HG03064 (cell line): ENCODE data around the gene RBX1.
"Not testable (repeated sequence)": the region's sequence is repeated elsewhere in the genome, so short reads cannot be mapped to it uniquely, and the experiment has no call there.

Experiments used
- ATAC-seq: cut with Tn5 transposase; IDR thresholded peaks from one replicate; pipeline ENCODE4 v1.9.1; 2021; ENCODE audit warnings: low read depth; ENCODE audit not compliant: unreplicated experiment

The RBX1 gene

DNA sequence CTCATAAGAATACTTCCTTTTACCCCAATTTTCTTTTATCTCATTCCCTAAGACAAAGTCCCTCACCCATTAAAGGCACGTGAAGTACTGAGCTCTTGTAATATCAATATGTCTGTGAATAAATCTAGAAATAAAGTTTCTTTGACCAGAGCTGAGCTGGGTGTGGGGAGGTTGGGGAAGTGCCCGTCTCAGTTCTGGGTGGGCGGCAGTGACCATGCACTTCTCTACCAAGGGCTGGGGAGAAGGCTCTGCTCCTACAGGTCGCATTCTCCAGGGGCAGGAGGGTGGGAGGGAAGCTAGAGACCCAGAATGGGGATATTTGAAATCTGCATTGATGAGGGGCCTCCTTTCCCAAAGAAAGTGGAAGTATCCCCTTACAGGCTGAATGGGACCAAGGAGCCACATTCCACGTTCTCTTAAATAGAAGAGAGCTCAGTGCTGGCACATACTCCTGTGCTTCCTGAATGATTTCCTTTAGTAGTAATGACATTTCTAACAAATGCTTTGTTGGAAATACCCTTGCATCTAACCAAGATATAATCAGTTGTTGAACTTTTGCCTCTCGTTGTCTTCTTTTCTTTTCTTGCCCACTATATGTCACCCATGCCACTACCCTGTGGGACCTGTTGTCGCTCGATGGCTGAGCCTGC, 16.1 kb downstream of the RBX1 start:
- no peak for ATAC-seq

DNA sequence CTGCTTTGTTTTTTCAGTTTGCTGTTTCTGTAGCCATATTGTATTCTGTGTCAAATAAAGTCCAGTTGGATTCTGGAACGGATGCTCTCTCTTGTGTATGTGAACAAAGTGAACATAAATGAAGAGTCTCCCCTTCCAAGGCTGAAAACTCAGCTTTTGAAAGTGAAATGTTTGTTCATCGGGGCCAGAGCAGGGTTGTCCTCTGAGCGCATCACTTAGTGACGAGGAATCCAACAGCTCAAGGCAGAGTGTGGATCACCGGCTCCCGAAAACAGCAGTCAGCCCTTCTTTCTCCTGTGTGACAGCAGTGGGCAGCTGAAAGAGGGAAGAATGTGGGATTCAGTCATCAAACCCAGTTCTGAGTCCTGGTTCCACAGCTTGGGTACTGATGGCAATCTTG, 21.4 kb downstream of the RBX1 start:
- ATAC-seq, result no peak

DNA sequence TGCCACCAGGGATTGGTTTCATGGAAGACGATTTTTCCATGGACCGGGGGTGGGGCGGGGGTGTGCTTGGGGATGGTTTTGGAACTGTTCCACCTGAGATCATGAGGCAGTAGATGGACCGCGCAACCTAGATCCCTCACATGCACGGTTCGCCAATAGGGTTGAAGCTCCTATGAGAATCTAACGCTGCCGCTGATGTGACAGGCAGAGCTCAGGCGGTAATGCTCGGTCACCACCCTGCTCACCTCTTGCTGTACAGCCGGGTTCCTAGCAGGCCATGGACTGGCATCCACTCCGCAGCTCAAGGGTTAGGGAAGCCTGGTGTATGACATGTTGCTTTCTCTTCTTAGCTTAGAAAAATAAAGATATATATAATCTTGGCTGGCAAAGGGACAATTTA, 22.0 kb downstream of the RBX1 start:
- ATAC-seq, result no peak

DNA sequence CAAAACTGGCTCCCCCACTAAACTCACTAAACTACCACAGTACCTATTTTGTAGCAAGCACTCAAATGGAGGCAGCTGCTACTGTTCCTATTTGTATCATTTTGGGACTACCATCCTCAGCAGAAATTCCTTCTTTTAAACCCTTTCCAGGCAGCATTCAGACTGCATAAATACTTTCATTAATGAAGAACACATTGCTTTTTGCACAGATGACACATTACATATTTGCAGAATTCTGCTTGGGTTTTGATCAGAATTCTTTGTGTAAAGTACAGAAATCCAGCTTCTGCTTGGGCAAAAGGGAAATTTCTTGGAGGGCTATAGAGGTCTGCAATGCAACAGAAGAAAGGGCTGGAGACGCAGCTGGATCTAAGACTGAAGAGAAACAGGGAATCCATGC, 24.2 kb downstream of the RBX1 start:
- no peak for ATAC-seq

DNA sequence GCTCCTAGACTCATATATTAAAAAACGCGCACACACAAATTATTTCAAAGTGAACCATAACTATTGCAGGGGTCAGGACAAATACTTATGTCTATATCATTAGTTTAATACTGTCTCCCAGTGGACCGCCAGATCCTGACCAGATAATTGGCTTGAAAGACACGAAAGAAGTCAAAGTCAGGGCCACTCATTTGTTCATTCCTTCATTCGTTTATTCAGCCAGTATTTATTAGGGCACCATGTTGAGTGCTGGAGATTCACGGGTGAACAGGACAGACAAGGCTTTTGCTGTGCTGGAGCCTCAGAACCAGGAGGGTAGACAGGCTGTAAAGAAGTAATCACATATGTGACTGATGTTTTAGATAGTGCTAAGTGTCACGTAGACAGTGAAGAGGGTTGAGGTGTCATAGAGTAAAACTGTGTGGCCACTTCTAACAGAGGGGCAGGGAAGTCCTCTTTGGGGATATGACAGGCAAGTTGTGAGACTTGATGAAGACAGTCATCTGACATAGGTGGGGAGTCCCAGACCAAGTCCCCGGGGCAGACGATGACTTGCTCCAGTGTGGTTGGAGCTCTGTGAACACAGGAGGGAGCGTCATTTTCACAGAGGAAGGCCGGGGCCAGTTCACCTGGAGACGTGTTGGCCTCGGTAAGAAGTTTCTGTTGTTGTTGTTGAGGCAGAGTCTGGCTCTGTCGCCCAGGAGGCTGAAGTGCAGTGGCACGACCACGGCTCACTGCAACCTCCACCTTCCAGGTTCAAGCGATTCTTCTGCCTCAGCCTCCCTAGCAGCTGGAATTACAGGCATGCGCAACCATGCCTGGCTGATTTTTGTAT, 25.9 kb downstream of the RBX1 start:
- no peak for ATAC-seq

- ATAC-seq, result no peak
Measured at GRCh38 chr22:40979198-40979597, 28.0 kb downstream of the RBX1 start.

DNA sequence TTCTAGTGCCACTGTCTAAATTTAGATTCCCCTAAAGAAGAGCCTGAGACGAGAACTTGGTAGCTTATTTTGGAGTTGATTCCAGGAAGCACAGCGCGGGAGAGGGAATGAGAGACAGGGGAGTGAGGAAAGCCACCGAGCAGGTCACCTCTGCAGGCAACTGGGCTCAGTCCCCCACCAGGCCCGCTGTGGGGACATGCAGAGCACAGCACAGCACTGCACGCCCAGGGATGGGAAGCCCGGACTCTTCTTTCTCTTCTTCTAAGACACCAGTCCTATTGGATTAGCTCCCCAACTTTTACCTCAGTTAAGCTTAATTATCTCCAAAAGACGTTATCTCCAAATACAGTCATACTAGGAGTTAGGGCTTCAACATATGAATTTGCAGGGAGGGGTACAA, 28.7 kb downstream of the RBX1 start:
- ATAC-seq, result no peak

DNA sequence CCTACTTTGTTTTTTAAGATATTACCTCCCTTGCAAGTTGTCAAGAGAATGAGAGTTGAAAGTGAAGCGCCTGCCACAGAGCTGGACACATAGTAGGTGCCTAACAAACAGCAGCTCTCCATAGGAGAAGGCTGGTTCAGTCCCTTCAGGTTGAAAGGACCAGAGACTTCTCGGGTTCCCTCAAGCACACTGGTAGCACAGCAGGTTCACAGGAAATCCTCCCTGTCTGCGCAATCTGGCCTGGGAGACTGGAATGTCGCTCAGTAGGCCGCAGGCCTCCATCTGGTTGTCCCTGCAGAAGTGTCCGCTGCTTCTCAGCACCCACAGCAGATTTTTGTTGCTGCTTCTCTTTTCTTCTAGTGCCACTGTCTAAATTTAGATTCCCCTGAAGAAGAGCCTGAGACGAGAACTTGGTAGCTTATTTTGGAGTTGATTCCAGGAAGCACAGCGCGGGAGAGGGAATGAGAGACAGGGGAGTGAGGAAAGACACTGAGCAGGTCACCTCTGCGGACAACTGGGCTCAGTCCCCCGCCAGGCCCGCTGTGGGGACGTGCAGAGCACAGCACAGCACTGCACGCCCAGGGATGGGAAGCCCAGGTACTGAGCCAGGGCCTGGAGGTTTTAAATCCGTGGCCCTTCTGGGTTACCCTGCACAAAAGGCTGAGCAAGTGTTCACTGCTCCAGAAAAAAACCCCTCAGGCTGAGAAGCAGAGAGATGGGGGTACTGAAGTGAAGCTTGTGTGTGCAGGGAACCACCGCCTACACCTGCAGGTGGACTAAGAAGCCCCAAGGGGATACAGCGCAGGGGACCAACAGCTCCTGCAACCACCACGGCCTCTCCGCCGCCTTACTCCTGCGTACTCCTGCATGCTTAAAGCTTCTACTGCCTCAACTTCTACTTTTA, 31.6 kb downstream of the RBX1 start:
- ATAC-seq, result no peak

- no peak for ATAC-seq
Measured at GRCh38 chr22:40991298-40991697, 40.1 kb downstream of the RBX1 start.

DNA sequence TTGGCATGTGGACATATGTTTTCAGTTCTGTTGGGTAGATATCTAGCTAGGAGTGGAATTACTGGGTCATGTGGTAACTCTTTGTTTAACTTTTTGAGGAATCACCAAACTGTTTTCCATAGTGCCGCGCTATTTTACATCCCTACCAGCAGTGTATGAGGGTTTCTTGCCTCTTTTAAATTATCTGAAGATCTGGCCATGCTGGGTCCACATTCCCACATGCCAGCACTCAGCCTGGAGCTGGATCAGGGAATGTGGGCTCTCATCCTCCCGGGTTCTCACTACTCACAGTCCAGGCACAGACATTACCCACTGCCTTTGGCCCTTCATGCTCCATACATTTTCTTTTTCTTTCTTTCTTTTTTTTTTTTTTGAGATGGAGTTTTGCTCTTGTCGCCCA, 44.6 kb downstream of the RBX1 start:
- no peak for ATAC-seq

GRCh38 chr22:40997520-40997919, 46.3 kb downstream of the RBX1 start:
- no peak for ATAC-seq

- no peak for ATAC-seq
Measured at GRCh38 chr22:41000040-41000565, 48.9 kb downstream of the RBX1 start.

- no peak for ATAC-seq
Measured at GRCh38 chr22:41000941-41001721, 50.0 kb downstream of the RBX1 start.

DNA sequence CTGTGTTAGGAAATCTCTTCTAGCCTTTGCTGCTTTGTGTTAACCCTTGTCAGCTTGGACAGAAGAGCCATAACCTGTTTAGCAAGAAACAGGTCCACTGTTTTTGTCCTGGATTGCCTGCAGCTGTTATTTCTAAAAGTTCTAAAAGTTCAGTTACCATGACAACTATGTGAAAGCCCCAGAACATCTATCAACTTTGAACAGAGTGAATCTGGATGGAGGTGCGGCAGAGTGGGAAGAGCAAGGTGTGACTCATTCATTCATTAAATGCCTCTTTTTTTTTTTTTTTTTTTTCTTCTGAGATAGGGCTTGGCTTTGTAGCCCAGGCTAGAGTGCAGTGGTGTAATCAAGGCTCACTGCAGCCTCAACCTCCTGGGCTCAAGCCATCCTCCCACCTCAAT, 50.5 kb downstream of the RBX1 start:
- ATAC-seq, result no peak

DNA sequence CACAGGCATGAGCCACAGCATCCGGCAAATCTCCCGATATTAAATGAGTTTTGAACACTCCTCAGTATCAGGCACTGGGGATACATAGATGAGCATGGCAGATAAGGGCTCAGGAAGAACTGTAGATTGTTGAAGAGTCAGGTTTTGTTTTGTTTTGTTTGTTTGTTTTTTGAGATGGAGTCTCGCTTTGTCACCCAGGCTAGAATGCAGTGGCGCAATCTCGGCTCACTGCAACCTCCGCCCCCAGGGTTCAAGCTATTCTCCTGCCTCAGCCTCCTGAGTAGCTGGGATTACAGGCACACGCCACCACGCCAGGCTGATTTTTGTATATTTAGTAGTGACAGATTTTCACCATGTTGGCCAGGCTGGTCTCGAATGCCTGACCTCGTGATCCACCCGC, 51.2 kb downstream of the RBX1 start:
- ATAC-seq, result not testable (repeated sequence)

DNA sequence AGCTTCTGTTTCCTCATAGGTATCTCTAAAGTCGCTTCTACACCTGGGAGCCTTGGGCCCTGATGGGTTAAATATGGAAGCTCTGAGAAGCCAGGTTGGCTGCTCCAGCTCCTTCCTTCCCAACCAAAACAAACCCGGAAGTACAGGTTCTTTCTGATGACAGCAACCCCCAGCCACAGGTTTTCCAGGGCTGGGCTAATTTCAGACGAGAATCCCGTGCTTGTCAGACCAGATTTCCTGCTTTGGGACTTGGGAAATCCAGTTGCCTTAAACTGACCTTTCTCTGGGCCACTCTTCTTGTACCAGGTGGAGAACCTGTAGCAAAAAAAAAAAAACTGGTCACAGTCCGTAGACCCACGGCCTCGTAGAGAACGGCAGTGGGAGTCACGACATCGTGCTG, 51.9 kb downstream of the RBX1 start:
- no peak for ATAC-seq

- ATAC-seq, result no peak
Measured at GRCh38 chr22:41003976-41004375, 52.8 kb downstream of the RBX1 start.

DNA sequence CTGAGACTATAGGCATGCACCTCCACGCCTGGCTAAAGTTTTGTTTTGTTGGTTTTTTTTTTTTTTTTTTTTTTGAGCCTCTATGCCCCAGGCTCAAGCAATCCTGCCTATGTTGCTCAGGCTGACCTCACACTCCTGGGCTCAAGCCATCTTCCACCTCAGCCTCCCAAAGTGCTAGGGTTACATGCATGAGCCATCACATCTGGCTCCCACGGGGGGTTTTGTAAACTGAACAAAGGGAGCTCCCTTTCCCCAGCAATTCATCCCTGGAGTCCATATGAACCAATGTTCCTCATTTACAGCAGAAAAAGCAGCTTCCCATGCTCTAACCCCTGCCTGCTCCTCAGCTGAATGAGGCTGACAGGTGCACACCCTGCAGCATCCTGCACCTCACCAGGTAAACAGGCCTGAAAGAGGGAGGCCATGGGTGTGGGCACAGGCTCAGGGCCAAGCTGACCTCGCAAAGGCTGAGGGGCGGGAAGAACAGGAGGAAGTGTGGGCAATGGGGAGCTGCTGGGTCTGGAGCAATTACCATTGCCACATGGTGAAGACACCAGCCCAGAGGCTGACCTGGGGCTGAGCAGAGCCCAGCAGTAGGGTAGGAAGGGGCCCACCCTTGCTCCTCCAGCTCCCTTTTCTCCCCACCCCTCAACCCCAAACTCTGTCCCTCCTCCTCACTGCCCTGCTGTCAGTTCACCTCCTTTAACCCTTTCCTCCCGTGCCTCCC, 58.2 kb downstream of the RBX1 start:
- ATAC-seq, result no peak

GRCh38 chr22:41015003-41015402, 63.8 kb downstream of the RBX1 start:
- ATAC-seq, result no peak
